ENCODE data around the gene CELF2.

Gene CELF2

DNA sequence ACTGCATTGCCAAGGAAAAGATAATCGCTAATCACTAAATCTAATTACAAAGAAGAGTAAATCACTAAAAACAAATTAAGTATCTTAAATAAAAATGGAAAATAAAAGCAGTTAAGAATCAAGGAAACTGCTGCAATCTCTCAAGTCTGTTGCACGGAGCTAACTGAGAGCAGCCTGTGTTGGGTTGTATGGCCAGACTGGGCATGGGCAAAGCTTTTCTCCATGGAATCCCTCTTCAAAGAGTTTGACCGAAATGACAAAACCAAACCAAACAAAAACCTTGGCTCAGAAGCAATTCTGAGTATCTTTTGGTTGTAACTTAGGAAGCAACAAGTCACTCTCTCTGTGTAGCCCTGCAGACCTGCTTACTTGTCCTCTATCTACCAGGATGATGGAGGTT is 78.8 kb downstream of the CELF2 start:
- TF ChIP-seq, protein P1, sequence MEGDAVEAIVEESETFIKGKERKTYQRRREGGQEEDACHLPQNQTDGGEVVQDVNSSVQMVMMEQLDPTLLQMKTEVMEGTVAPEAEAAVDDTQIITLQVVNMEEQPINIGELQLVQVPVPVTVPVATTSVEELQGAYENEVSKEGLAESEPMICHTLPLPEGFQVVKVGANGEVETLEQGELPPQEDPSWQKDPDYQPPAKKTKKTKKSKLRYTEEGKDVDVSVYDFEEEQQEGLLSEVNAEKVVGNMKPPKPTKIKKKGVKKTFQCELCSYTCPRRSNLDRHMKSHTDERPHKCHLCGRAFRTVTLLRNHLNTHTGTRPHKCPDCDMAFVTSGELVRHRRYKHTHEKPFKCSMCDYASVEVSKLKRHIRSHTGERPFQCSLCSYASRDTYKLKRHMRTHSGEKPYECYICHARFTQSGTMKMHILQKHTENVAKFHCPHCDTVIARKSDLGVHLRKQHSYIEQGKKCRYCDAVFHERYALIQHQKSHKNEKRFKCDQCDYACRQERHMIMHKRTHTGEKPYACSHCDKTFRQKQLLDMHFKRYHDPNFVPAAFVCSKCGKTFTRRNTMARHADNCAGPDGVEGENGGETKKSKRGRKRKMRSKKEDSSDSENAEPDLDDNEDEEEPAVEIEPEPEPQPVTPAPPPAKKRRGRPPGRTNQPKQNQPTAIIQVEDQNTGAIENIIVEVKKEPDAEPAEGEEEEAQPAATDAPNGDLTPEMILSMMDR (IDR thresholded peaks at IDR 0.05; ENCODE audit: insufficient read depth, low read length, missing control alignments): no peak
- H3K4me3 ChIP-seq (ENCODE audit: low read depth, low read length): no peak overlapping the region
- ChIA-PET CTCF (no interaction called here), POLR2A (no interaction called here)
- no peak for DNase-seq (ENCODE audit: low read depth, low spot score)

DNA sequence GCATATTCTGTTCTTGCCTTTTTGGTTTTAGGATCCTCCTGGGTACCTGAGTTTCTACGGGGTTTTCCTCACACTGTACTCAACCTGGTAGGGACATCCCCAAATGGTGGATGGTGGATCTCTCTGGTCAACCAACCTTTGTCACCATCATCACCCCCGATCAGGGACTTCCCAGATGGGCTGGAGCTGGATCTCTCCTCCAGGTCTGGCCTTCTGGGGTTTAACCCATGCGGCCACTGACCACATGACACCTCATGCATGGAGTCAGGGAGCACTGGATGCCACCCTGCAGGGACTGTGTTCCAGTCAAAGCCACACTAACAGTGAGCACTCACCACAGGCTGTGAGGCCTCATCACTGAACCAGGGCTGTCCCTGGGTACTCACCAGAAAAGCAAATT is 80.0 kb downstream of the CELF2 start:
- ChIA-PET POLR2A (no interaction called here), CTCF (no interaction called here)
- DNase-seq (ENCODE audit: low read depth, low spot score): no peak
- H3K4me3 ChIP-seq (ENCODE audit: low read depth, low read length): no peak overlapping the region
- TF ChIP-seq, protein P1 (IDR thresholded peaks at IDR 0.05; ENCODE audit: insufficient read depth, low read length, missing control alignments): no peak

DNA sequence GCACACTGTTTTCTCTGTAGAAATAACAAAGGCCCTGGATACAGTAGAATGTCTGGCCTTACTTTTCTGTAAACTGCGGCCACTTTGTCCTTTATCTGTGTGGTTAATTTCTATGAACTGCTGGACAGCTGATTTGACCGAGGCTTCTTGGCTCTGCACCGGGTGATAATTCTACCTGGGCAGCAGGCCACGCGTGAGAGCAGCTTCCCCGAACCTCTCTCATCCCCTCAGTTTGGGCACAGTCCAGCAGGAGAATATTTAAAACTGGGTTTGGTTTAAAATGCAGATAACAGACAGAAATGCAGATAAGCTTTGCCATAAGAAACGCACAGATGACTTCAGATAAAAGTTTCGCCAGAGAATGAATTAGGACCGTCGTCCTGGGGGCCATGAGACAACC is 81.0 kb downstream of the CELF2 start:
- ChIA-PET CTCF (no interaction called here), POLR2A (no interaction called here)
- DNase-seq (ENCODE audit: low read depth, low spot score): no peak
- TF ChIP-seq, protein P1 (IDR thresholded peaks at IDR 0.05; ENCODE audit: insufficient read depth, low read length, missing control alignments): no peak
- no peak overlapping the region for H3K4me3 ChIP-seq (ENCODE audit: low read depth, low read length)

DNA sequence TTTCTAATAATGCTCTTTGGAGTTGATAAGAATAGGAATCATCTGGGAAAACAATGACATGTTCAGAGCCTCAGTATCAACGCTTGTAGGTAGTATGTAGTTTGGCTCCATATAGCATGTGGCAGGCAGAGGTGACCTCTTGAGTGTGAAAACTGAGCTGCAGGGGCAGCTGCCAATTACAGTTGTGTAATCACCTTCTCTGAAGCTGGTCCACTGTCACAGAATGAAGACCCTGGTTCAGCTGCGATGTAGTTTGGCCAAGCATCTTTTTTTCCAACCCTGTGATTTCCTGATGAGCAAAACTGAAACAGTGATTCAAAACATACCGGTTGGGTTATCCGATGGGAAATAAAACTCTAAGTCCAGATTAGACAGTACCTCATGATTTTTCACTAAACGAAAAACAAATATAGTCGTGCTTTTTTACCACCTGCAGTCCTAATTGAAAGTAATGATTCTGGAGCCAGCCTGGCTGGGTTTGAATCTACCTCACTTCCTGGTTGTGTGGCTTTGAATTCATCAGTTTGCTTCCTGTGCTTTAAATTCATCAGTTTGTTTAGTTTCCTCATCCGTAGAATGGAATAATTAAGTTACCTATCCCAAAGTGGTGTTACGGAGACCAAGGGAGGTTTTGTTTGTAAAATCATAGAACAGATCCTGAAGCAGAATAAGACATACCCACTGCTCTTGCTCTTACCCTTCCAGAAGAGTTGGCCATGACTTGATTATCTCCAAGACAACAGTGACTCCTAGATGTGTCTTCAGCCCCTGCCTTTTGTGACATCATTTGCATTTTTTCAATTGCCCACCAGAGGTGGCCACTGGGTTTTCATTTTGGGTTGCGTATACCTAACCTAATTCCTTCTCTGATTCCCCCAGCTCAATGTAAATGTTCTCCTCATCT is 87.4 kb downstream of the CELF2 start:
- no peak overlapping the region for H3K4me3 ChIP-seq (ENCODE audit: low read depth, low read length)
- no peak for DNase-seq (ENCODE audit: low read depth, low spot score)
- TF ChIP-seq, protein P1 (IDR thresholded peaks at IDR 0.05; ENCODE audit: insufficient read depth, low read length, missing control alignments): no peak
- CTCF ChIA-PET: interaction anchor here (1.9 kb wide), 1 partner anchor 165 kb away, joined by 7 read pairs; no protein-coding TSS in a partner anchor
- POLR2A ChIA-PET: no interaction called here

DNA sequence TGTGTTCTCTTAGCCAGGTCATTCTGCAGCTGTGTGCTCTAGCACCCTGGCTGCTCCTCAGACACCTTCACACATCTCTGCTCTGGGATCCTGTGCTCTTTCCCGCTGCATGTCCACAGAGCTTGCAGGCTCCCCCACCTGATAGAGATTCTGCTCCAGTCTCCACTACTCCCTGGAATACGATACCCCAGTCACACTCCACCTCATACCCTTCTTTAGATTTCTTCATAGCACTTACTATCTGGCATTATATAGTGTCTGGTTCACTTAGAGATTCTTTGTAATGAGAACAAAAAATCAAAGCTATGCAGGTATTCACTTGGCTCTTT is 88.0 kb downstream of the CELF2 start:
- ChIA-PET POLR2A (no interaction called here), CTCF (interaction anchor here (1.9 kb wide), 1 partner anchor 164 kb away, joined by 7 read pairs; no protein-coding TSS in a partner anchor)
- DNase-seq (ENCODE audit: low read depth, low spot score): no peak
- H3K4me3 ChIP-seq (ENCODE audit: low read depth, low read length): no peak overlapping the region
- TF ChIP-seq, protein P1 (IDR thresholded peaks at IDR 0.05; ENCODE audit: insufficient read depth, low read length, missing control alignments): no peak

DNA sequence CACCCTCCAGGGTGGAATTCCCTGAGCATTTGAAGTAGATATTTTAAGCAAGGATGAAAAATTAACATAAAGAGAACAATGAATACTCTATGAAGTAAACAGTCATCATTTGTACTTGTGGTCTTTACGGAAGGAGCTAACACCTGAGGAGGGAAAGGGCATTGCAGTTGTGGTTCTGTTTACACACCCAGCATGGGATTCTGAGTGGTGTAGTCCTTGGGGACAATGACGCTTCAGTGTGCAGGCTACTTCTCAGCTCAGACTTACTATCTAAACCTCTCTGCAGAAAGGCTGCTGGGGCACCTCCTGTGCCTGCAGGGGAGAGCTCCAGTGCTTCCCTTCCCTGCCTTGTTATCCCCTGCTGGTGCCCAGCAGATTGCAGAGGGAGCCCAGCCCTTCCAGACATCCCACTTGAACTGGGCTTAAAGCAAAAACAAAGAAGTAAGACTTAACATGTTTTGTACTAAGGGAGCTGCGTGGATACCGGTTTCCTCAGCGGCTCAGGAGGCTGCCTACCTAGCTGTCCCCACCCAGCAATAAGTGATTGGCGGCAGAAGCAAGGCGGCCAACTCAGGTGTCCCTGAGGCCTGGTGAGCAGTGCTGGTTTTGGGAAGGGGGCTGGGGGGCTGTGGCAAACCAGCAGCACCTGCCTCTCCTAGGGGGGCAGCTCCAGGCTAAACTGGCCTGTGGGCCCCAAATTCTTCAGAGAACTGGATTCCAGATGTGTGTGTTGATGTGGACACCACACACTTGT is 89.1 kb downstream of the CELF2 start:
- no peak for DNase-seq (ENCODE audit: low read depth, low spot score)
- no peak overlapping the region for H3K4me3 ChIP-seq (ENCODE audit: low read depth, low read length)
- CTCF ChIA-PET: interaction anchor here (1.9 kb wide), 1 partner anchor 163 kb away, joined by 7 read pairs; no protein-coding TSS in a partner anchor
- POLR2A ChIA-PET: no interaction called here
- TF ChIP-seq, protein P1 (IDR thresholded peaks at IDR 0.05; ENCODE audit: insufficient read depth, low read length, missing control alignments): no peak
